Panc1 (cell line): Measurements from ENCODE around the gene CHURC1. TPM values are rescaled to one million over a fixed set of nuclear protein-coding genes. Genes with fewer than 3 reads are reported as not detected.

ENCODE experiments used
- ATAC-seq: fragments of 200-7000 bp; cut with Tn5 transposase; 2 replicates; pipeline ENCODE4 v1.9.1; 2020; ENCODE audit warnings: mild to moderate bottlenecking, moderate library complexity
- BruUV-seq: library from RNA; stranded (reverse); fragments of 400-500 nt; replicated peaks from 2 replicates; lab custom pipeline; 2021; lab: Mats Ljungman, UMichigan
- CTCF ChIA-PET: fragments of 300-600 bp; sonication (Branson Sonifier 250); formaldehyde crosslinking; loops from one replicate; lab custom pipeline; 2022; ENCODE audit warnings: antibody characterized with exemption; lab: Charles Lee
- POLR2A ChIA-PET: fragments of 300-600 bp; sonication (Branson Sonifier 250); formaldehyde crosslinking; loops from one replicate; lab custom pipeline; 2022; ENCODE audit warnings: antibody characterized with exemption; lab: Charles Lee
- DNase-seq: peaks from one replicate; pipeline ENCODE4 v3.0.0-alpha.2; 2010; ENCODE audit warnings: low read depth, low spot score
- H3K27ac ChIP-seq: 2 replicates; pipeline ENCODE4 v1.5.1; 2011; ENCODE audit warnings: mild to moderate bottlenecking, low read length, inconsistent platforms
- H3K27me3 ChIP-seq: fragments of 200-500 bp; sonication (Bioruptor generic); 2 replicates; pipeline ENCODE4 v1.6.0; 2014; ENCODE audit warnings: low read length, inconsistent platforms; ENCODE audit not compliant: control insufficient read depth, insufficient read depth
- H3K36me3 ChIP-seq: fragments of 200-500 bp; sonication (Bioruptor generic); 2 replicates; pipeline ENCODE4 v1.5.1; 2014; ENCODE audit warnings: inconsistent platforms, mild to moderate bottlenecking, low read length, moderate library complexity; ENCODE audit not compliant: control insufficient read depth, insufficient read depth
- H3K4me1 ChIP-seq: 2 replicates; pipeline ENCODE4 v1.5.1; 2011; ENCODE audit warnings: inconsistent platforms, mild to moderate bottlenecking, low read length, moderate library complexity; ENCODE audit not compliant: control insufficient read depth, insufficient read depth
- H3K4me3 ChIP-seq, 2 experiments: 2 replicates each; pipeline ENCODE4 v1.5.1; 2011 to 2012; ENCODE audit warnings: low read depth in 2 of 2, low read length in 2 of 2, mild to moderate bottlenecking in 2 of 2, inconsistent platforms in 1 of 2, moderate library complexity in 1 of 2
- H3K9me3 ChIP-seq: fragments of 200-500 bp; sonication (Bioruptor generic); 2 replicates; pipeline ENCODE4 v1.5.1; 2014; ENCODE audit warnings: low read depth, mild to moderate bottlenecking, inconsistent platforms, low read length, moderate library complexity; ENCODE audit not compliant: control insufficient read depth, insufficient read depth
- CTCF ChIP-seq: fragments of 450-650 bp; IDR thresholded peaks from 2 replicates; pipeline ENCODE4 v1.5.1; 2017; ENCODE audit warnings: mild to moderate bottlenecking
- POLR2AphosphoS5 ChIP-seq: IDR thresholded peaks from 2 replicates; pipeline ENCODE4 v1.6.1; 2012; ENCODE audit warnings: mild to moderate bottlenecking, low read depth, low read length, moderate library complexity
- REST ChIP-seq, 2 experiments: IDR thresholded peaks; 2 replicates each; pipeline ENCODE4 v1.6.1; 2011 to 2012; ENCODE audit warnings: low read depth in 2 of 2, control low read depth in 1 of 2, low read length in 1 of 2, mild to moderate bottlenecking in 1 of 2, moderate library complexity in 1 of 2; ENCODE audit not compliant: insufficient read depth in 1 of 2
- SIN3A ChIP-seq: IDR thresholded peaks from 2 replicates; pipeline ENCODE4 v1.6.1; 2012; ENCODE audit warnings: low read depth, mild to moderate bottlenecking, low read length, moderate library complexity, borderline replicate concordance; ENCODE audit not compliant: insufficient read depth
- TCF7L2 ChIP-seq: IDR thresholded peaks from 2 replicates; pipeline ENCODE4 v1.6.1; 2011; ENCODE audit warnings: mild to moderate bottlenecking, low read depth, low read length, inconsistent platforms
- in situ Hi-C: cut with HindIII; loops from 2 replicates; pipeline ENCODE4 v1.10.0; 2016; ENCODE audit warnings: low sequenced_read_pairs, low pct_unique_long_range_greater_than_20kb
- intact Hi-C: fragments of 100-400 bp; cut with micrococcal nuclease; formaldehyde crosslinking; loops from one replicate; pipeline ENCODE4 v1.10.0; 2022; ENCODE audit not compliant: unreplicated experiment
- total RNA-seq: library from RNA; stranded (reverse); gene quantifications from one replicate; pipeline ENCODE4 v1.2.1, GENCODE V29; 2021; ENCODE audit not compliant: unreplicated experiment

The CHURC1 gene
- total RNA-seq, 1 experiment from 2014 or later, result 55.6 TPM

- Histone ChIP-seq H3K27ac (no peak overlapping the region), H3K4me1 (no peaks in the 10 kb centered on the region), H3K4me3 (no peak overlapping the region), H3K9me3 (no peaks in the 10 kb centered on the region), H3K36me3 (no peaks in the 10 kb centered on the region), H3K27me3 (peaks cover 11% of the 10 kb centered on the region)
- ChIA-PET CTCF (interaction anchor here (0.8 to 3.2 kb wide), 5 partner anchors 14 to 92 kb away, joined by 3 to 37 read pairs (median 3); no protein-coding TSS in a partner anchor), POLR2A (interaction anchor here (0.7 kb wide), 1 partner anchor 10 kb away, joined by 3 read pairs; no protein-coding TSS in a partner anchor)
- DNase-seq (no peak), ATAC-seq (no peak)
- intact Hi-C loops (loop anchor here (5.0 kb wide), 2 partner anchors 69 to 219 kb away; no protein-coding TSS in a partner anchor), in situ Hi-C loops (no loop called here)
- TF ChIP-seq REST (IDR thresholded peaks at IDR 0.05; ENCODE audit: insufficient read depth in 1 of 2, low read depth in 2 of 2, low read length in 1 of 2) (no peak), POLR2AphosphoS5 (no peak), CTCF (no peak), TCF7L2 (no peak), SIN3A (no peak)
- no TSS peak for BruUV-seq
Observed at GRCh38 chr14:64891173-64891838, 22.9 kb upstream of the CHURC1 start.

- no peak overlapping the region for H3K27ac ChIP-seq
- ChIA-PET POLR2A (interaction anchor here (0.7 kb wide), 1 partner anchor 10 kb away, joined by 3 read pairs; no protein-coding TSS in a partner anchor), CTCF (interaction anchor here (0.8 to 3.2 kb wide), 5 partner anchors 14 to 93 kb away, joined by 3 to 37 read pairs (median 3); no protein-coding TSS in a partner anchor)
- ATAC-seq (peak; percentile 93), DNase-seq (no peak)
- H3K27me3 ChIP-seq, result peaks cover 9% of the 10 kb centered on the region
- intact Hi-C loops (loop anchor here (5.0 kb wide), 2 partner anchors 70 to 220 kb away; no protein-coding TSS in a partner anchor), in situ Hi-C loops (no loop called here)
- no TSS peak for BruUV-seq
- H3K4me1 ChIP-seq, result no peaks in the 10 kb centered on the region
- no peaks in the 10 kb centered on the region for H3K9me3 ChIP-seq
- H3K36me3 ChIP-seq, result no peaks in the 10 kb centered on the region
- TF ChIP-seq TCF7L2 (no peak), CTCF (peak; percentile 40; the same call in 1 of the 2 replicates)
- H3K4me3 ChIP-seq, result no peak overlapping the region
Observed at GRCh38 chr14:64891839-64892375, 22.3 kb upstream of the CHURC1 start.
